Heart right ventricle (tissue), 16 donors: ENCODE data around the gene DHDDS. TPM values are rescaled to one million over a fixed set of nuclear protein-coding genes. Genes with fewer than 3 reads are reported as not detected.

Source experiments
- ATAC-seq, 8 donors: fragments of 200-7000 bp; cut with Tn5 transposase; one replicate each; pipeline ENCODE4 v1.9.1; 2020; ENCODE audit warnings: mild to moderate bottlenecking in 8 of 8, moderate library complexity in 8 of 8, moderate number of reproducible peaks in 1 of 8
- DNase-seq, 2 donors: peaks; one replicate each; pipeline ENCODE4 v3.0.0-alpha.2; 2020
- H3K27ac ChIP-seq, 10 donors: fragments of 200-600 bp; sonication (generic) in 2 of 10; one replicate each; pipeline versions ENCODE4 v1.5.0 to v1.8.0; 2020 to 2022; ENCODE audit warnings: mild to moderate bottlenecking in 3 of 10
- H3K27me3 ChIP-seq, 7 donors: fragments of 200-600 bp; one replicate each; pipeline ENCODE4 v1.8.0; 2021 to 2022; ENCODE audit warnings: mild to moderate bottlenecking in 2 of 7
- H3K36me3 ChIP-seq, 9 donors: fragments of 200-600 bp; sonication (generic) in 1 of 9; one replicate each; pipeline versions ENCODE4 v1.5.0 to v1.8.0; 2020 to 2022; ENCODE audit warnings: mild to moderate bottlenecking in 2 of 9
- H3K4me1 ChIP-seq, 9 donors: fragments of 200-600 bp; sonication (generic) in 1 of 9; one replicate each; pipeline versions ENCODE4 v1.5.0 to v1.8.0; 2020 to 2022; ENCODE audit warnings: mild to moderate bottlenecking in 4 of 9
- H3K4me3 ChIP-seq, 10 donors: fragments of 200-600 bp; sonication (generic) in 2 of 10; one replicate each; pipeline versions ENCODE4 v1.5.0 to v1.8.0; 2020 to 2022; ENCODE audit warnings: mild to moderate bottlenecking in 7 of 10, moderate library complexity in 2 of 10
- H3K9me3 ChIP-seq, 11 donors: fragments of 200-600 bp in 10 of 11; sonication (generic) in 2 of 11; one replicate each; pipeline versions ENCODE4 v1.5.0 to v1.8.0; 2013 to 2022; ENCODE audit warnings: mild to moderate bottlenecking in 2 of 11, control low read depth in 1 of 11, moderate library complexity in 1 of 11
- CTCF ChIP-seq, 9 donors: fragments of 200-600 bp; sonication (generic) in 2 of 9; IDR thresholded peaks; one replicate each; pipeline versions ENCODE4 v1.5.0 to v1.8.0; 2021 to 2022; ENCODE audit warnings: antibody characterized with exemption in 9 of 9, mild to moderate bottlenecking in 5 of 9, moderate library complexity in 1 of 9
- WGBS, 2 donors: extraction: QIAGEN DNeasy Blood & Tissue Kit; methylation state at CpG; one replicate each; pipeline ENCODE4 v1.1.7; 2013; ENCODE audit warnings: inconsistent platforms in 1 of 2; 5-methylcytosine and 5-hydroxymethylcytosine counted together
- intact Hi-C, 10 donors: fragments of 100-400 bp; cut with DNase I; formaldehyde crosslinking; loops; one replicate each; pipeline versions ENCODE4 v1.11.1 to v1.14.2; 2022
- polyA plus RNA-seq, 2 donors: library from polyadenylated mRNA; stranded (reverse); fragments of 200-250 nt; gene quantifications; one replicate each; pipeline ENCODE4 v1.2.3, GENCODE V29; 2013
- total RNA-seq, 10 donors: library from RNA; stranded (reverse); fragmentation: NEBNext Ultra II Directional in 3 of 10; extraction: Animal tissue kit (Norgen Biotek cat#: 25700) in 3 of 10; gene quantifications; one replicate each; pipeline versions ENCODE4 v1.2.1 to v1.2.4, GENCODE V29; 2021 to 2023
- donor health status: Arrhythmogenic right ventricular cardiomyopathy.
- donor health status: ischemic (EF 13 %, LVEDD 7.1; RV severe dilation, severe dysfunction).
- donor health status: healthy with polysubstance abuse.
- donor health status: DM: no; HTN: yes; CAD: no.
- donor health status: DM: no; HTN: no; CAD: no.
- donor health status: ischemic (EF 25% LVEDD 6.9; RV normal size, moderate dysfunction).
- donor health status: ischemic (EF 25% LVEDD 5.7; RV mildly dilated, moderate dysfunction).
- donor health status: healthy.
- donor health status: DM: yes; HTN: yes; CAD: no.
- donor health status: Ischemic cardiomyopathy.
- donor health status: ischemic (EF 35%, LVEDD 5.7; RV mildly dilated, moderate dysfunction).
- donor health status: nonischemic (EF 11% LVEDD 7.7; RV severe dilation, severe dysfunction).
- donor health status: DM: yes; HTN: yes; CAD: no.
- donor health status: PGD.
- donor health status: ischemic (EF 29% LVEDD 5.4; RV normal size, mild dysfunction).
- donor health status: nonischemic (EF 23%, LVEDD 6.1; RV moderate dilation, normal function).

Gene DHDDS
- total and polyA plus RNA-seq, 12 donors, result 22.1 to 45.8 (median 31.6) TPM

- TF ChIP-seq CTCF (IDR thresholded peaks at IDR 0.05), result no peak
- Histone ChIP-seq H3K36me3 (no peaks in the 10 kb centered on the region), H3K4me1 (peaks cover 0 to 6% (median 0%) of the 10 kb centered on the region in 9 donors), H3K4me3 (no peak overlapping the region), H3K27me3 (peaks cover 0 to 53% (median 44%) of the 10 kb centered on the region in 7 donors), H3K9me3 (no peaks in the 10 kb centered on the region), H3K27ac (no peak overlapping the region)
- 62 to 63% methylated on average over 7 of the region's 7 CpGs for WGBS, 2 donors
- intact Hi-C loops, result no loop called here
- ATAC-seq, result no peak
- no peak for DNase-seq
Measured at GRCh38 chr1:26405281-26405915, 26.7 kb upstream of the DHDDS start.

- Histone ChIP-seq H3K36me3 (no peaks in the 10 kb centered on the region), H3K4me3 (no peak overlapping the region), H3K27me3 (peaks cover 29 to 63% (median 58%) of the 10 kb centered on the region in 7 donors), H3K4me1 (peaks cover 0 to 6% (median 0%) of the 10 kb centered on the region in 9 donors), H3K27ac (no peak overlapping the region), H3K9me3 (no peaks in the 10 kb centered on the region)
- peak in 7 of 8 donors; percentile 80 to 90 (median 88) for ATAC-seq
- intact Hi-C loops, result no loop called here
- DNase-seq, result peak; percentile 72 to 75
- TF ChIP-seq CTCF (IDR thresholded peaks at IDR 0.05), result no peak
- 1% methylated on average over 12 of the region's 12 CpGs for WGBS, 2 donors
Measured at GRCh38 chr1:26408604-26409003, 23.5 kb upstream of the DHDDS start.

GRCh38 chr1:26409191-26409807 is 22.8 kb upstream of the DHDDS start:
- Histone ChIP-seq H3K36me3 (no peaks in the 10 kb centered on the region), H3K4me1 (peaks cover 0 to 6% (median 0%) of the 10 kb centered on the region in 9 donors), H3K27ac (no peak overlapping the region), H3K4me3 (no peak overlapping the region), H3K27me3 (peaks cover 29 to 65% (median 61%) of the 10 kb centered on the region in 7 donors), H3K9me3 (no peaks in the 10 kb centered on the region)
- 1 to 2% methylated on average over 16 of the region's 16 CpGs for WGBS, 2 donors
- ATAC-seq (no peak), DNase-seq (no peak)
- intact Hi-C loops, result no loop called here
- no peak for TF ChIP-seq CTCF (IDR thresholded peaks at IDR 0.05)

- Histone ChIP-seq H3K36me3 (no peaks in the 10 kb centered on the region), H3K4me3 (no peak within 1 kb of the TSS), H3K27ac (no peak within 1 kb of the TSS), H3K4me1 (peaks cover 0 to 6% (median 0%) of the 10 kb centered on the region in 9 donors), H3K27me3 (peaks cover 29 to 78% (median 72%) of the 10 kb centered on the region in 7 donors), H3K9me3 (no peaks in the 10 kb centered on the region)
- TF ChIP-seq CTCF (IDR thresholded peaks at IDR 0.05), result no peak
- ATAC-seq (peak in 1 of 8 donors; percentile 41), DNase-seq (no peak)
- intact Hi-C loops, result loop anchor here in 2 of 10 donors (10.0 kb wide), 1 partner anchor 306 kb away; no protein-coding TSS in a partner anchor
- 1 to 3% methylated on average over 69 to 70 of the region's 70 CpGs for WGBS, 2 donors
Measured at GRCh38 chr1:26410706-26411623, 21.2 kb upstream of the DHDDS start, which contains the start of gene LIN28A. TSS of gene LIN28A (plus strand) at chr1:26410817. CDS start at chr1:26410892, 75 bp downstream.
